Adrenal gland (tissue), 5 donors: Measurements from ENCODE around the gene CCDC91.

Experiments used
- CTCF ChIP-seq, 6 experiments: fragments of 450-650 bp in 4 of 6; fragments of 200-600 bp in 2 of 6; sonication (generic) in 1 of 6; IDR thresholded peaks; 1 replicate in 5 of 6; 2 replicates in 1 of 6; pipeline versions ENCODE4 v1.5.1 to v1.8.0; 2016 to 2021; ENCODE audit warnings: antibody characterized with exemption in 6 of 6, mild to moderate bottlenecking in 2 of 6, moderate library complexity in 1 of 6
- POLR2A ChIP-seq, 2 donors: fragments of 450-650 bp; IDR thresholded peaks; one replicate each; pipeline ENCODE4 v1.6.1; 2017; ENCODE audit warnings: antibody characterized with exemption in 2 of 2, mild to moderate bottlenecking in 2 of 2, moderate library complexity in 1 of 2
- donor health status: DM: no; HTN: no; CAD: no.

DNA sequence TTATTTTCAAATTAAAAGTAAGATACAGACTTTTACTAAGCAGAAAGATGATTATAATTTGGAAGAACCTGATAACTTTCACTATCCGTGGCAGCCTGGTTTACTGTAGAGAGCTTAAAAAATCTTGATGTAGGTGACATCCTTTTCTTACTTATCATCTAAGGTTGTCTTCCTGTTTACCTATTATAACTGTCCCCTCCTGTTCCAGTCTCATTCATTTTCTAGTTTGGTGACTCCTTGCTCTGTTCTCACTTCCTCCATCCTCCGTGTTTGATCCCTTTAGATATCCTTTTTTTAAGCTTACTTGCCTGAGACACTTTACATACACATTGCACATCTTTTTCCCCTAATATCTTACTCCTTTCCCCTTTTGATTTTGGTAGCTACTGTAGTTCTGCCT, 27.5 kb downstream of the CCDC91 start:
- no peak for TF ChIP-seq CTCF (IDR thresholded peaks at IDR 0.05)
- no peak for TF ChIP-seq POLR2A (IDR thresholded peaks at IDR 0.05)
